ENCODE measurements around the gene AGFG1.

The AGFG1 gene

GRCh38 chr2:227578642-227579041 is 106.7 kb downstream of the AGFG1 start:
- no peak for TF ChIP-seq CTCF (IDR thresholded peaks at IDR 0.05; ENCODE audit: control extremely low read depth, extremely low read depth, low read depth, missing control alignments)
- ChIA-PET CTCF (interaction anchor here (0.7 to 2.0 kb wide), 7 partner anchors 9 to 173 kb away, joined by 3 to 5 read pairs (median 4); no protein-coding TSS in a partner anchor), POLR2A (no interaction called here)
- no peak for DNase-seq (ENCODE audit: extremely low spot score)

GRCh38 chr2:227579791-227580190 is 107.8 kb downstream of the AGFG1 start:
- TF ChIP-seq CTCF (IDR thresholded peaks at IDR 0.05; ENCODE audit: control extremely low read depth, extremely low read depth, low read depth, missing control alignments): no peak
- no peak for DNase-seq (ENCODE audit: extremely low spot score)
- ChIA-PET CTCF (interaction anchor here (2.0 kb wide), 1 partner anchor 11 kb away, joined by 4 read pairs; no protein-coding TSS in a partner anchor), POLR2A (no interaction called here)

GRCh38 chr2:227582369-227582768 is 110.4 kb downstream of the AGFG1 start:
- no peak for TF ChIP-seq CTCF (IDR thresholded peaks at IDR 0.05; ENCODE audit: control extremely low read depth, extremely low read depth, low read depth, missing control alignments)
- ChIA-PET CTCF (no interaction called here), POLR2A (no interaction called here)
- DNase-seq (ENCODE audit: extremely low spot score): no peak

GRCh38 chr2:227592694-227593387 is 120.9 kb downstream of the AGFG1 start:
- ChIA-PET POLR2A (no interaction called here), CTCF (no interaction called here)
- no peak for DNase-seq (ENCODE audit: extremely low spot score)
- no peak for TF ChIP-seq CTCF (IDR thresholded peaks at IDR 0.05; ENCODE audit: control extremely low read depth, extremely low read depth, low read depth, missing control alignments)

- no peak for DNase-seq (ENCODE audit: extremely low spot score)
- TF ChIP-seq CTCF (IDR thresholded peaks at IDR 0.05; ENCODE audit: control extremely low read depth, extremely low read depth, low read depth, missing control alignments): no peak
- CTCF ChIA-PET: no interaction called here
- POLR2A ChIA-PET: no interaction called here
Observed at GRCh38 chr2:227595797-227596196, 123.8 kb downstream of the AGFG1 start.

- CTCF ChIA-PET: interaction anchor here (1.3 kb wide), 1 partner anchor 31 kb away, joined by 3 read pairs; no protein-coding TSS in a partner anchor
- no peak for TF ChIP-seq CTCF (IDR thresholded peaks at IDR 0.05; ENCODE audit: control extremely low read depth, extremely low read depth, low read depth, missing control alignments)
- no peak for DNase-seq (ENCODE audit: extremely low spot score)
- POLR2A ChIA-PET: no interaction called here
Observed at GRCh38 chr2:227597036-227597435, 125.1 kb downstream of the AGFG1 start.

All from GM10248 (cell line).